ENCODE data around the gene PKDREJ. TPM values are rescaled to one million over a fixed set of nuclear protein-coding genes. Genes with fewer than 3 reads are reported as not detected.
A peak's percentile ranks its signal among the peaks of the same experiment; 100 is the strongest.
"Not testable (repeated sequence)": the region's sequence is repeated elsewhere in the genome, so short reads cannot be mapped to it uniquely, and the experiment has no call there.

The PKDREJ gene
- total RNA-seq (2014; rRNA removed; shearing (Covaris generic)), result not detected in 2 replicates

GRCh38 chr22:46263216-46263590, at the start of gene PKDREJ:
Gene PKDREJ (minus strand): TSS chr22:46263343. CDS start chr22:46263322, 21 bp downstream.
- DNase-seq (ENCODE audit: low spot score), result no peak

- not testable (repeated sequence) for DNase-seq (ENCODE audit: low spot score)
Measured at GRCh38 chr22:46312848-46313247, 49.7 kb upstream of the PKDREJ start.

GRCh38 chr22:46312056-46312455, 48.9 kb upstream of the PKDREJ start:
- DNase-seq (ENCODE audit: low spot score), result no peak

GRCh38 chr22:46309526-46310085, 46.5 kb upstream of the PKDREJ start:
- DNase-seq (ENCODE audit: low spot score), result no peak

- no peak for DNase-seq (ENCODE audit: low spot score)
Measured at GRCh38 chr22:46308283-46308988, 45.3 kb upstream of the PKDREJ start.

- DNase-seq (ENCODE audit: low spot score), result no peak
Measured at GRCh38 chr22:46303347-46303965, 40.3 kb upstream of the PKDREJ start.

- DNase-seq (ENCODE audit: low spot score), result no peak
Measured at GRCh38 chr22:46300491-46300890, 37.3 kb upstream of the PKDREJ start.

GRCh38 chr22:46299101-46299500, 36.0 kb upstream of the PKDREJ start:
- no peak for DNase-seq (ENCODE audit: low spot score)

GRCh38 chr22:46297151-46297812, 34.1 kb upstream of the PKDREJ start:
- peak; percentile 28 for DNase-seq (ENCODE audit: low spot score)

- DNase-seq (ENCODE audit: low spot score), result peak; percentile 96
Measured at GRCh38 chr22:46296257-46297150, 33.4 kb upstream of the PKDREJ start, which contains the start of gene GTSE1. Gene GTSE1 (plus strand): TSS chr22:46296870. CDS start chr22:46297401, 531 bp downstream.

- DNase-seq (ENCODE audit: low spot score), result no peak
Measured at GRCh38 chr22:46295277-46295971, 32.3 kb upstream of the PKDREJ start.

GRCh38 chr22:46294784-46295183, 31.6 kb upstream of the PKDREJ start:
- no peak for DNase-seq (ENCODE audit: low spot score)

GRCh38 chr22:46293577-46294260, 30.6 kb upstream of the PKDREJ start:
- no peak for DNase-seq (ENCODE audit: low spot score)

- no peak for DNase-seq (ENCODE audit: low spot score)
Measured at GRCh38 chr22:46292732-46293131, 29.6 kb upstream of the PKDREJ start.

- DNase-seq (ENCODE audit: low spot score), result no peak
Measured at GRCh38 chr22:46292173-46292572, 29.0 kb upstream of the PKDREJ start.

- no peak for DNase-seq (ENCODE audit: low spot score)
Measured at GRCh38 chr22:46290843-46291785, 28.0 kb upstream of the PKDREJ start.

- DNase-seq (ENCODE audit: low spot score), result no peak
Measured at GRCh38 chr22:46290121-46290842, 27.1 kb upstream of the PKDREJ start.

- DNase-seq (ENCODE audit: low spot score), result no peak
Measured at GRCh38 chr22:46289244-46289891, 26.2 kb upstream of the PKDREJ start.
